B cell (primary cell): ENCODE results near the gene CD93.

Experiments
- EZH2 ChIP-seq: IDR thresholded peaks from 2 replicates; pipeline ENCODE4 v1.6.1; 2012; ENCODE audit warnings: borderline replicate concordance, low read depth, mild to moderate bottlenecking, moderate library complexity, low read length; ENCODE audit not compliant: insufficient read depth, poor library complexity, severe bottlenecking
- TF ChIP-seq, protein P1 (sequence below): fragments of 200-600 bp; IDR thresholded peaks from one replicate; pipeline ENCODE4 v1.8.0; 2022; ENCODE audit warnings: antibody characterized with exemption, mild to moderate bottlenecking

GRCh38 chr20:23059846-23060245 is 26.3 kb downstream of the CD93 start:
- TF ChIP-seq, protein P1, sequence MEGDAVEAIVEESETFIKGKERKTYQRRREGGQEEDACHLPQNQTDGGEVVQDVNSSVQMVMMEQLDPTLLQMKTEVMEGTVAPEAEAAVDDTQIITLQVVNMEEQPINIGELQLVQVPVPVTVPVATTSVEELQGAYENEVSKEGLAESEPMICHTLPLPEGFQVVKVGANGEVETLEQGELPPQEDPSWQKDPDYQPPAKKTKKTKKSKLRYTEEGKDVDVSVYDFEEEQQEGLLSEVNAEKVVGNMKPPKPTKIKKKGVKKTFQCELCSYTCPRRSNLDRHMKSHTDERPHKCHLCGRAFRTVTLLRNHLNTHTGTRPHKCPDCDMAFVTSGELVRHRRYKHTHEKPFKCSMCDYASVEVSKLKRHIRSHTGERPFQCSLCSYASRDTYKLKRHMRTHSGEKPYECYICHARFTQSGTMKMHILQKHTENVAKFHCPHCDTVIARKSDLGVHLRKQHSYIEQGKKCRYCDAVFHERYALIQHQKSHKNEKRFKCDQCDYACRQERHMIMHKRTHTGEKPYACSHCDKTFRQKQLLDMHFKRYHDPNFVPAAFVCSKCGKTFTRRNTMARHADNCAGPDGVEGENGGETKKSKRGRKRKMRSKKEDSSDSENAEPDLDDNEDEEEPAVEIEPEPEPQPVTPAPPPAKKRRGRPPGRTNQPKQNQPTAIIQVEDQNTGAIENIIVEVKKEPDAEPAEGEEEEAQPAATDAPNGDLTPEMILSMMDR = no peak
- no peak for TF ChIP-seq EZH2
